GM12878 (cell line): ENCODE results near the gene SERINC5. TPM values are rescaled to one million over a fixed set of nuclear protein-coding genes. Genes with fewer than 3 reads are reported as not detected.

Experiments
- ATAC-seq: fragments of 200-7000 bp; cut with Tn5 transposase; 3 replicates; pipeline ENCODE4 v1.9.1; 2020; ENCODE audit warnings: mild to moderate bottlenecking, moderate library complexity
- BruUV-seq: library from RNA; stranded (reverse); fragments of 400-500 nt; replicated peaks from 2 replicates; lab custom pipeline; 2021; lab: Mats Ljungman, UMichigan
- CTCF ChIA-PET: fragments of 300-600 bp; sonication (Branson Sonifier 250); formaldehyde crosslinking; extraction: SDS; loops from one replicate; lab custom pipeline; 2021; ENCODE audit warnings: inconsistent platforms; lab: Yijun Ruan, JAX
- POLR2A ChIA-PET: fragments of 350-600 bp; formaldehyde crosslinking; extraction: SDS; loops from one replicate; lab custom pipeline; 2021; ENCODE audit warnings: inconsistent platforms; lab: Charles Lee
- RAD21 ChIA-PET: fragments of 300-600 bp; sonication (Branson Sonifier 250); formaldehyde crosslinking; loops from one replicate; lab custom pipeline; 2023; ENCODE audit warnings: antibody characterized with exemption; ENCODE audit not compliant: unreplicated experiment; lab: Charles Lee
- SMC1A ChIA-PET: fragments of 300-600 bp; sonication (Branson Sonifier 250); formaldehyde crosslinking; loops from one replicate; lab custom pipeline; 2023; ENCODE audit not compliant: unreplicated experiment, uncharacterized antibody; lab: Charles Lee
- DNase-seq: peaks from one replicate; pipeline ENCODE4 v3.0.0-alpha.2; 2011; ENCODE audit warnings: low read depth, low spot score
- FAIRE-seq: peaks from 3 replicates; lab custom pipeline; 2011; peaks lifted over from hg19 to GRCh38; lab: Jason Lieb, UNC
- H2AFZ ChIP-seq: 2 replicates; pipeline ENCODE4 v1.6.0; 2011; ENCODE audit warnings: low read depth, low read length, control low read depth; ENCODE audit not compliant: control insufficient read depth
- H3K27ac ChIP-seq: 2 replicates; pipeline ENCODE4 v1.5.1; 2011; ENCODE audit warnings: control low read depth; ENCODE audit not compliant: control insufficient read depth, insufficient read depth
- H3K27me3 ChIP-seq, 2 experiments: replicated peaks in 1 of 2; 2 replicates each; pipeline versions ENCODE4 v1.6.0 to v1.6.1; 2011; ENCODE audit warnings: low read length in 1 of 2; ENCODE audit not compliant: control insufficient read depth in 2 of 2, insufficient read depth in 2 of 2
- H3K36me3 ChIP-seq, 2 experiments: 2 replicates each; pipeline ENCODE4 v1.5.1; 2011; ENCODE audit warnings: low read length in 1 of 2; ENCODE audit not compliant: control insufficient read depth in 2 of 2, insufficient read depth in 2 of 2
- H3K4me1 ChIP-seq: 2 replicates; pipeline ENCODE4 v1.6.1; 2011; ENCODE audit warnings: mild to moderate bottlenecking, low read length, moderate library complexity, mixed read lengths; ENCODE audit not compliant: control insufficient read depth, insufficient read depth
- H3K4me2 ChIP-seq: 2 replicates; pipeline ENCODE4 v1.6.0; 2011; ENCODE audit warnings: control low read depth; ENCODE audit not compliant: control insufficient read depth, insufficient read depth
- H3K4me3 ChIP-seq: fragments of 200-600 bp; sonication (generic); 2 replicates; pipeline ENCODE4 v1.5.1; 2016
- H3K79me2 ChIP-seq: 2 replicates; pipeline ENCODE4 v1.6.0; 2011; ENCODE audit warnings: low read length; ENCODE audit not compliant: control insufficient read depth, insufficient read depth
- H3K9ac ChIP-seq: 2 replicates; pipeline ENCODE4 v1.8.0; 2011; ENCODE audit warnings: low read length, control low read depth, mixed read lengths; ENCODE audit not compliant: control insufficient read depth, insufficient read depth
- H3K9me3 ChIP-seq: replicated peaks from 3 replicates; pipeline ENCODE4 v1.5.1; 2011; ENCODE audit warnings: mild to moderate bottlenecking, low read length; ENCODE audit not compliant: control insufficient read depth, insufficient read depth
- H4K20me1 ChIP-seq: 2 replicates; pipeline ENCODE4 v1.6.0; 2011; ENCODE audit not compliant: control insufficient read depth, insufficient read depth
- FOXM1 ChIP-seq: IDR thresholded peaks from 2 replicates; pipeline ENCODE4 v1.6.1; 2012; ENCODE audit warnings: low read depth, mild to moderate bottlenecking, inconsistent platforms, low read length, moderate library complexity
- NR2C2 ChIP-seq: IDR thresholded peaks from 2 replicates; pipeline ENCODE4 v1.6.1; 2011; ENCODE audit warnings: borderline replicate concordance, low read depth; ENCODE audit not compliant: control insufficient read depth, insufficient read length
- ZNF592 ChIP-seq: fragments of 450-650 bp; IDR thresholded peaks from 2 replicates; pipeline ENCODE4 v1.6.1; 2017; ENCODE audit warnings: mild to moderate bottlenecking, moderate library complexity
- WGBS: methylation state at CpG from one replicate; pipeline ENCODE4 v1.1.6; 2016; ENCODE audit warnings: low lambda C conversion rate; ENCODE audit not compliant: insufficient replicate concordance, insufficient coverage; ENCODE audit errors: missing lambda C conversion rate; 5-methylcytosine and 5-hydroxymethylcytosine counted together
- in situ Hi-C: fragments of 300-500 bp; cut with MboI; formaldehyde crosslinking; loops from 9 replicates; pipeline ENCODE4 v1.14.3; 2018; ENCODE audit warnings: mixed read lengths
- intact Hi-C: fragments of 100-400 bp; cut with micrococcal nuclease; formaldehyde crosslinking; loops from one replicate; pipeline ENCODE4 v1.14.2; 2022; ENCODE audit not compliant: unreplicated experiment
- polyA plus RNA-seq, 11 experiments: library from polyadenylated mRNA; depleted of rRNA in 4 of 11; unstranded in 6 of 11; stranded (reverse) in 5 of 11; fragments of >200 nt; fragmentation: Nextera tagmentation in 4 of 11; fragmentation: Illumina TruSeq in 1 of 11; extraction: Ambion mirVana in 4 of 11; extraction: Trizol in 1 of 11; gene quantifications; 1 replicate in 1 of 11; 2 replicates in 10 of 11; pipeline versions ENCODE4 v1.2.1 to v1.2.3, GENCODE V29; 2011 to 2016; ENCODE audit warnings: inconsistent platforms in 2 of 11, missing spikeins in 2 of 11, low read depth in 1 of 11
- total RNA-seq, 4 experiments: library from RNA; depleted of rRNA in 3 of 4; stranded (reverse); fragments of >200 nt in 3 of 4; fragmentation: Illumina TruSeq in 1 of 4; extraction: Trizol in 1 of 4; gene quantifications; 2 replicates each; pipeline versions ENCODE4 v1.2.1 to v1.2.3, GENCODE V29; 2013 to 2021
- TF ChIP-seq, protein P1 (sequence below), 3 experiments: IDR thresholded peaks in 2 of 3; conservative IDR thresholded peaks in 1 of 3; 2 replicates each; pipeline ENCODE4 v1.5.1; 2011; ENCODE audit warnings: low read depth in 3 of 3, low read length in 3 of 3, mild to moderate bottlenecking in 3 of 3, control low read depth in 2 of 3, moderate library complexity in 2 of 3, inconsistent platforms in 1 of 3, mixed read lengths in 1 of 3; ENCODE audit not compliant: control insufficient read depth in 2 of 3, insufficient read depth in 1 of 3; ENCODE audit errors: extremely low read depth in 1 of 3

The SERINC5 gene
- total and polyA plus RNA-seq, 10 of the 15 experiments (the other 5 are each of a cell fraction or from before 2014, with no cell fraction given) = 0.66 to 7.0 (median 2.8) TPM

DNA sequence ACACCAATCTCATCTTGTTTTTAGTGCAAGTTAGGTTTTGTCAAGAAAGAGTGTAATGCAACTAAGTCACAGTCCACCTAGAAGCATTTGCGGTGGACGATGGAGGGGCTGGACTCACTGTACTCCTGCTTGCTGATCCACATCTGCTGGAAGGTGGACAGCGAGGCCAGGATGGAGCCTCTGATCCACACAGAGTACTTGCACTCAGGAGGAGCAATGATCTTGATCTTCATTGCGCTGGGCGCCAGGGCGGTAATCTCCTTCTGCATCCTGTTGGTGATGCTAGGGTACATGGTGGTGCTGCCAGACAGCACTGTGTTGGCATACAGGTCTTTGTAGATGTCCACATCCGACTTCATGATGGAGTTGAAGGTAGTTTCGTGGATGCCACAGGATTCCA, 43.8 kb upstream of the SERINC5 start:
- BruUV-seq = no TSS peak
- no peak overlapping the region for H3K4me3 ChIP-seq
- no peaks in the 10 kb centered on the region for H3K4me1 ChIP-seq
- H3K9me3 ChIP-seq = no peaks in the 10 kb centered on the region
- DNase-seq = no peak
- CTCF ChIA-PET = no interaction called here
- no peaks in the 10 kb centered on the region for H3K27me3 ChIP-seq
- H3K9ac ChIP-seq = no peak overlapping the region
- WGBS = 55% methylated on average over 8 of the region's 8 CpGs
- no peak for ATAC-seq
- no peak overlapping the region for H3K27ac ChIP-seq
- in situ Hi-C loops = loop anchor here (5.0 kb wide), 1 partner anchor 207 kb away; no protein-coding TSS in a partner anchor
- POLR2A ChIA-PET = no interaction called here
- H3K79me2 ChIP-seq = no peaks in the 10 kb centered on the region
- TF ChIP-seq ZNF592 = no peak
- TF ChIP-seq FOXM1 = no peak
- no peak for TF ChIP-seq NR2C2
- TF ChIP-seq, protein P1, sequence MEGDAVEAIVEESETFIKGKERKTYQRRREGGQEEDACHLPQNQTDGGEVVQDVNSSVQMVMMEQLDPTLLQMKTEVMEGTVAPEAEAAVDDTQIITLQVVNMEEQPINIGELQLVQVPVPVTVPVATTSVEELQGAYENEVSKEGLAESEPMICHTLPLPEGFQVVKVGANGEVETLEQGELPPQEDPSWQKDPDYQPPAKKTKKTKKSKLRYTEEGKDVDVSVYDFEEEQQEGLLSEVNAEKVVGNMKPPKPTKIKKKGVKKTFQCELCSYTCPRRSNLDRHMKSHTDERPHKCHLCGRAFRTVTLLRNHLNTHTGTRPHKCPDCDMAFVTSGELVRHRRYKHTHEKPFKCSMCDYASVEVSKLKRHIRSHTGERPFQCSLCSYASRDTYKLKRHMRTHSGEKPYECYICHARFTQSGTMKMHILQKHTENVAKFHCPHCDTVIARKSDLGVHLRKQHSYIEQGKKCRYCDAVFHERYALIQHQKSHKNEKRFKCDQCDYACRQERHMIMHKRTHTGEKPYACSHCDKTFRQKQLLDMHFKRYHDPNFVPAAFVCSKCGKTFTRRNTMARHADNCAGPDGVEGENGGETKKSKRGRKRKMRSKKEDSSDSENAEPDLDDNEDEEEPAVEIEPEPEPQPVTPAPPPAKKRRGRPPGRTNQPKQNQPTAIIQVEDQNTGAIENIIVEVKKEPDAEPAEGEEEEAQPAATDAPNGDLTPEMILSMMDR (IDR thresholded peaks at IDR 0.05 in 2 of 3, conservative IDR thresholded peaks at IDR 0.05 in 1 of 3; ENCODE audit: control insufficient read depth in 2 of 3, extremely low read depth in 1 of 3, insufficient read depth in 1 of 3, low read depth in 3 of 3, low read length in 3 of 3) = no peak
- H3K4me2 ChIP-seq = no peak overlapping the region
- FAIRE-seq = no peak
- no peaks in the 10 kb centered on the region for H4K20me1 ChIP-seq
- RAD21 ChIA-PET = no interaction called here
- intact Hi-C loops = no loop called here
- no peaks in the 10 kb centered on the region for H3K36me3 ChIP-seq
- no peak overlapping the region for H2AFZ ChIP-seq
- SMC1A ChIA-PET = no interaction called here
